DND-41 (cell line): Measurements from ENCODE around the gene MARCHF2.

Experiments
- ATAC-seq: fragments of 200-7000 bp; cut with Tn5 transposase; 3 replicates; pipeline ENCODE4 v1.9.1; 2021; ENCODE audit warnings: low read depth; ENCODE audit not compliant: insufficient read depth
- DNase-seq: peaks from one replicate; pipeline ENCODE4 v3.0.0-alpha.2; 2020
- H2AFZ ChIP-seq: 2 replicates; pipeline ENCODE4 v1.6.0; 2012; ENCODE audit warnings: low read depth, low read length
- H3K27ac ChIP-seq: 2 replicates; pipeline ENCODE4 v1.5.1; 2012; ENCODE audit warnings: low read length, inconsistent platforms
- H3K27me3 ChIP-seq: fragments of 200-600 bp; sonication (generic); 2 replicates; pipeline ENCODE4 v1.6.0; 2012; ENCODE audit warnings: low read length, mild to moderate bottlenecking, inconsistent platforms; ENCODE audit not compliant: insufficient read depth, poor library complexity
- H3K36me3 ChIP-seq: 2 replicates; pipeline ENCODE4 v1.5.1; 2012; ENCODE audit warnings: low read length, inconsistent platforms; ENCODE audit not compliant: insufficient read depth
- H3K4me1 ChIP-seq: 2 replicates; pipeline ENCODE4 v1.5.1; 2012; ENCODE audit warnings: mild to moderate bottlenecking, low read length; ENCODE audit not compliant: insufficient read depth
- H3K4me2 ChIP-seq: 2 replicates; pipeline ENCODE4 v1.6.0; 2012; ENCODE audit warnings: mild to moderate bottlenecking, moderate library complexity, low read length, inconsistent platforms; ENCODE audit not compliant: insufficient read depth
- H3K4me3 ChIP-seq, 2 experiments: fragments of 200-600 bp in 1 of 2; shearing (Covaris generic) in 1 of 2; 2 replicates each; pipeline ENCODE4 v1.5.1; 2012 to 2016; ENCODE audit warnings: inconsistent platforms in 2 of 2, low read length in 2 of 2, mild to moderate bottlenecking in 2 of 2, low read depth in 1 of 2, moderate library complexity in 1 of 2
- H3K79me2 ChIP-seq: 2 replicates; pipeline ENCODE4 v1.6.0; 2012; ENCODE audit warnings: low read length, inconsistent platforms; ENCODE audit not compliant: insufficient read depth
- H3K9ac ChIP-seq: 2 replicates; pipeline ENCODE4 v1.6.0; 2012; ENCODE audit warnings: low read depth, mild to moderate bottlenecking, inconsistent platforms, low read length, moderate library complexity
- H3K9me3 ChIP-seq: 2 replicates; pipeline ENCODE4 v1.5.1; 2012; ENCODE audit warnings: low read length, moderate library complexity, mild to moderate bottlenecking, inconsistent platforms; ENCODE audit not compliant: insufficient read depth, severe bottlenecking
- H4K20me1 ChIP-seq: 2 replicates; pipeline ENCODE4 v1.6.0; 2012; ENCODE audit warnings: low read length; ENCODE audit not compliant: insufficient read depth
- CTCF ChIP-seq: IDR thresholded peaks from 2 replicates; pipeline ENCODE4 v1.5.1; 2012; ENCODE audit warnings: borderline replicate concordance, low read length, moderate library complexity, mild to moderate bottlenecking; ENCODE audit not compliant: poor library complexity, severe bottlenecking; ENCODE audit errors: extremely low read depth
- EZH2 ChIP-seq: IDR thresholded peaks from 3 replicates; pipeline ENCODE4 v1.6.1; 2012; ENCODE audit warnings: borderline replicate concordance, low read depth, mild to moderate bottlenecking, moderate library complexity, low read length, inconsistent platforms; ENCODE audit not compliant: severe bottlenecking

The MARCHF2 gene

GRCh38 chr19:8485561-8486371, 72.7 kb downstream of the MARCHF2 start:
- Histone ChIP-seq H3K9ac (no peak overlapping the region), H3K4me1 (no peaks in the 10 kb centered on the region), H3K4me2 (no peak overlapping the region), H3K36me3 (peaks cover 92% of the 10 kb centered on the region), H3K79me2 (peaks cover 44% of the 10 kb centered on the region), H3K27me3 (no peaks in the 10 kb centered on the region), H3K9me3 (no peaks in the 10 kb centered on the region), H3K4me3 (no peak overlapping the region), H3K27ac (no peak overlapping the region), H4K20me1 (peaks cover 86% of the 10 kb centered on the region), H2AFZ (no peak overlapping the region)
- TF ChIP-seq CTCF (no peak), EZH2 (no peak)
- ATAC-seq: no peak
- DNase-seq: no peak

GRCh38 chr19:8486661-8487136, 73.6 kb downstream of the MARCHF2 start:
- H3K9ac ChIP-seq: no peak overlapping the region
- no peaks in the 10 kb centered on the region for H3K9me3 ChIP-seq
- peaks cover 35% of the 10 kb centered on the region for H3K79me2 ChIP-seq
- no peaks in the 10 kb centered on the region for H3K27me3 ChIP-seq
- H3K27ac ChIP-seq: no peak overlapping the region
- H2AFZ ChIP-seq: no peak overlapping the region
- no peak overlapping the region for H3K4me2 ChIP-seq
- no peak for TF ChIP-seq EZH2
- no peak for TF ChIP-seq CTCF
- H3K4me1 ChIP-seq: no peaks in the 10 kb centered on the region
- DNase-seq (no peak), ATAC-seq (no peak)
- H4K20me1 ChIP-seq: peaks cover 77% of the 10 kb centered on the region
- peaks cover 83% of the 10 kb centered on the region for H3K36me3 ChIP-seq
- no peak overlapping the region for H3K4me3 ChIP-seq

GRCh38 chr19:8487137-8487851, 74.2 kb downstream of the MARCHF2 start:
- Histone ChIP-seq H3K4me3 (no peak overlapping the region), H3K27me3 (no peaks in the 10 kb centered on the region), H2AFZ (no peak overlapping the region), H3K9ac (no peak overlapping the region), H4K20me1 (peaks cover 72% of the 10 kb centered on the region), H3K4me1 (no peaks in the 10 kb centered on the region), H3K79me2 (peaks cover 29% of the 10 kb centered on the region), H3K9me3 (no peaks in the 10 kb centered on the region), H3K36me3 (peaks cover 79% of the 10 kb centered on the region), H3K4me2 (no peak overlapping the region), H3K27ac (no peak overlapping the region)
- peak; percentile 88 for ATAC-seq
- TF ChIP-seq EZH2 (no peak), CTCF (peak; percentile 46)
- peak; percentile 64 for DNase-seq
